Natural killer cell treated with Interleukin-12 subunit alpha and Interleukin-12 subunit beta and Interleukin-15 and Interleukin-18, amount 100 ng/mL, for 72 hours (primary cell): ENCODE measurements around the gene MMEL1. TPM values are rescaled to one million over a fixed set of nuclear protein-coding genes. Genes with fewer than 3 reads are reported as not detected.

ENCODE experiments used
- ATAC-seq, 2 donors: fragments of 150-1000 bp; cut with Tn5 transposase in 1 of 2; sonication (Bioruptor Pico), chemical (Tn5 transposase) in 1 of 2; 2 replicates each; pipeline ENCODE4 v1.10.0; 2021
- DNase-seq: peaks from one replicate; pipeline ENCODE4 v3.0.0; 2022; ENCODE audit warnings: low spot score
- H3K27ac Mint-ChIP-seq, 2 donors: 1 replicate in 1 of 2; 2 replicates in 1 of 2; pipeline ENCODE4 v1.8.0; 2022; ENCODE audit warnings: mixed read lengths in 2 of 2, mild to moderate bottlenecking in 1 of 2, moderate library complexity in 1 of 2
- H3K27me3 Mint-ChIP-seq, 2 donors: 1 replicate in 1 of 2; 2 replicates in 1 of 2; pipeline ENCODE4 v1.8.0; 2022; ENCODE audit warnings: mixed read lengths in 2 of 2
- H3K36me3 Mint-ChIP-seq: one replicate; pipeline ENCODE4 v1.8.0; 2022; ENCODE audit warnings: mixed read lengths
- H3K4me1 Mint-ChIP-seq, 2 donors: 1 replicate in 1 of 2; 2 replicates in 1 of 2; pipeline ENCODE4 v1.8.0; 2022; ENCODE audit warnings: low read depth in 2 of 2, mixed read lengths in 2 of 2, mild to moderate bottlenecking in 1 of 2
- H3K4me3 Mint-ChIP-seq: one replicate; pipeline ENCODE4 v1.8.0; 2022; ENCODE audit warnings: mixed read lengths
- H3K9me3 Mint-ChIP-seq: 2 replicates; pipeline ENCODE4 v1.8.0; 2022; ENCODE audit warnings: mixed read lengths
- total RNA-seq, 2 donors: library from RNA; stranded (reverse); gene quantifications; one replicate each; pipeline ENCODE4 v1.2.3, GENCODE V29; 2022

The MMEL1 gene
- total RNA-seq, 2 donors from 2014 or later, result 0.81 TPM; not detected in 1

- no peak for ATAC-seq
- Mint-ChIP-seq H3K4me3 (no peak overlapping the region), H3K9me3 (peaks cover 10% of the 10 kb centered on the region), H3K4me1 (peaks cover 4 to 7% of the 10 kb centered on the region in 2 donors), H3K36me3 (peaks cover 14% of the 10 kb centered on the region), H3K27ac (no peak overlapping the region), H3K27me3 (peaks cover 0 to 3% of the 10 kb centered on the region in 2 donors)
- DNase-seq, result no peak
These were observed 14.0 kb upstream of the MMEL1 start for GRCh38 chr1:2646837-2647236.

- peaks cover 0 to 3% of the 10 kb centered on the region in 2 donors for H3K27me3 Mint-ChIP-seq
- no peak overlapping the region for H3K4me3 Mint-ChIP-seq
- H3K9me3 Mint-ChIP-seq, result peaks cover 10% of the 10 kb centered on the region
These were observed 13.0 kb upstream of the MMEL1 start for GRCh38 chr1:2645776-2646175.

GRCh38 chr1:2645143-2645542, 12.3 kb upstream of the MMEL1 start:
- DNase-seq, result no peak
- no peak for ATAC-seq
- H3K9me3 Mint-ChIP-seq, result peaks cover 10% of the 10 kb centered on the region
- peaks cover 4 to 7% of the 10 kb centered on the region in 2 donors for H3K4me1 Mint-ChIP-seq
- H3K27ac Mint-ChIP-seq, result no peak overlapping the region
- peaks cover 14% of the 10 kb centered on the region for H3K36me3 Mint-ChIP-seq
- H3K4me3 Mint-ChIP-seq, result no peak overlapping the region
- H3K27me3 Mint-ChIP-seq, result peaks cover 0 to 3% of the 10 kb centered on the region in 2 donors

More at GRCh38 chr1:2645776-2646175, 13.0 kb upstream of the MMEL1 start:
- peaks cover 4 to 7% of the 10 kb centered on the region in 2 donors for H3K4me1 Mint-ChIP-seq
- DNase-seq, result no peak
- ATAC-seq, result no peak
- H3K27ac Mint-ChIP-seq, result no peak overlapping the region
- peaks cover 14% of the 10 kb centered on the region for H3K36me3 Mint-ChIP-seq

- Mint-ChIP-seq H3K36me3 (peaks cover 14% of the 10 kb centered on the region), H3K4me3 (no peak overlapping the region), H3K9me3 (peaks cover 10% of the 10 kb centered on the region), H3K4me1 (peaks cover 4 to 7% of the 10 kb centered on the region in 2 donors), H3K27me3 (peaks cover 0 to 3% of the 10 kb centered on the region in 2 donors), H3K27ac (no peak overlapping the region)
- ATAC-seq, result no peak
- no peak for DNase-seq
These were observed 11.8 kb upstream of the MMEL1 start for GRCh38 chr1:2644591-2645101.

GRCh38 chr1:2644171-2644570, 11.4 kb upstream of the MMEL1 start:
- H3K4me3 Mint-ChIP-seq, result no peak overlapping the region
- peaks cover 10% of the 10 kb centered on the region for H3K9me3 Mint-ChIP-seq
- DNase-seq, result no peak
- ATAC-seq, result no peak
- no peak overlapping the region for H3K27ac Mint-ChIP-seq
- peaks cover 4 to 7% of the 10 kb centered on the region in 2 donors for H3K4me1 Mint-ChIP-seq
- H3K27me3 Mint-ChIP-seq, result peaks cover 0 to 3% of the 10 kb centered on the region in 2 donors
- peaks cover 14% of the 10 kb centered on the region for H3K36me3 Mint-ChIP-seq

- Mint-ChIP-seq H3K27ac (peak overlapping the region in 1 of 2 donors; percentile 47), H3K4me1 (peaks cover 4 to 7% of the 10 kb centered on the region in 2 donors), H3K36me3 (peaks cover 14% of the 10 kb centered on the region), H3K27me3 (peaks cover 0 to 3% of the 10 kb centered on the region in 2 donors), H3K9me3 (peaks cover 10% of the 10 kb centered on the region), H3K4me3 (peak overlapping the region; percentile 64)
- ATAC-seq (no peak), DNase-seq (no peak)
These were observed 10.7 kb upstream of the MMEL1 start for GRCh38 chr1:2643414-2644077.

GRCh38 chr1:2642560-2643413, 10.0 kb upstream of the MMEL1 start:
- DNase-seq, result peak; percentile 96

GRCh38 chr1:2642131-2642559, 9.3 kb upstream of the MMEL1 start:
- Mint-ChIP-seq H3K27me3 (peaks cover under 1 to 3% of the 10 kb centered on the region in 2 donors), H3K4me3 (peak overlapping the region; percentile 89), H3K27ac (peak overlapping the region; percentile 63 to 75), H3K4me1 (peaks cover 7% of the 10 kb centered on the region in 2 donors), H3K9me3 (peaks cover 5% of the 10 kb centered on the region), H3K36me3 (peaks cover 5% of the 10 kb centered on the region)
- DNase-seq (no peak), ATAC-seq (no peak)

More at GRCh38 chr1:2642560-2643413, 10.0 kb upstream of the MMEL1 start:
- H3K4me1 Mint-ChIP-seq, result peaks cover 7% of the 10 kb centered on the region in 2 donors
- ATAC-seq, result peak; percentile 89 to 93
- peaks cover 6% of the 10 kb centered on the region for H3K9me3 Mint-ChIP-seq
- peaks cover 0 to 3% of the 10 kb centered on the region in 2 donors for H3K27me3 Mint-ChIP-seq
- H3K36me3 Mint-ChIP-seq, result peaks cover 8% of the 10 kb centered on the region
- peak overlapping the region; percentile 89 for H3K4me3 Mint-ChIP-seq
- H3K27ac Mint-ChIP-seq, result peak overlapping the region; percentile 63 to 75

- Mint-ChIP-seq H3K4me3 (no peak overlapping the region), H3K27me3 (peaks cover 0 to 6% of the 10 kb centered on the region in 2 donors), H3K9me3 (no peaks in the 10 kb centered on the region), H3K4me1 (peaks cover 7 to 11% of the 10 kb centered on the region in 2 donors), H3K36me3 (no peaks in the 10 kb centered on the region), H3K27ac (no peak overlapping the region)
- DNase-seq (no peak), ATAC-seq (no peak)
These were observed 8.7 kb upstream of the MMEL1 start for GRCh38 chr1:2641381-2642130.

GRCh38 chr1:2640626-2641025, 7.8 kb upstream of the MMEL1 start:
- H3K27ac Mint-ChIP-seq, result no peak overlapping the region
- H3K36me3 Mint-ChIP-seq, result no peaks in the 10 kb centered on the region
- peaks cover 5 to 6% of the 10 kb centered on the region in 2 donors for H3K27me3 Mint-ChIP-seq
- no peaks in the 10 kb centered on the region for H3K9me3 Mint-ChIP-seq
- DNase-seq (no peak), ATAC-seq (no peak)
- H3K4me1 Mint-ChIP-seq, result peaks cover 7 to 11% of the 10 kb centered on the region in 2 donors
- no peak overlapping the region for H3K4me3 Mint-ChIP-seq

- no peak overlapping the region for H3K27ac Mint-ChIP-seq
- H3K27me3 Mint-ChIP-seq, result peaks cover 5 to 6% of the 10 kb centered on the region in 2 donors
- H3K9me3 Mint-ChIP-seq, result no peaks in the 10 kb centered on the region
These were observed 7.0 kb upstream of the MMEL1 start for GRCh38 chr1:2639607-2640521.

GRCh38 chr1:2639203-2639602, 6.4 kb upstream of the MMEL1 start:
- Mint-ChIP-seq H3K27ac (no peak overlapping the region), H3K4me1 (peaks cover 7 to 11% of the 10 kb centered on the region in 2 donors), H3K27me3 (peaks cover 5 to 6% of the 10 kb centered on the region in 2 donors), H3K9me3 (no peaks in the 10 kb centered on the region), H3K36me3 (no peaks in the 10 kb centered on the region), H3K4me3 (no peak overlapping the region)
- ATAC-seq (no peak), DNase-seq (no peak)

More at GRCh38 chr1:2639607-2640521, 7.0 kb upstream of the MMEL1 start:
- H3K4me1 Mint-ChIP-seq, result peaks cover 7 to 11% of the 10 kb centered on the region in 2 donors
- H3K4me3 Mint-ChIP-seq, result no peak overlapping the region
- H3K36me3 Mint-ChIP-seq, result no peaks in the 10 kb centered on the region
- no peak for DNase-seq
- no peak for ATAC-seq
